ENCODE measurements around the gene THBS2.

THBS2 gene

DNA sequence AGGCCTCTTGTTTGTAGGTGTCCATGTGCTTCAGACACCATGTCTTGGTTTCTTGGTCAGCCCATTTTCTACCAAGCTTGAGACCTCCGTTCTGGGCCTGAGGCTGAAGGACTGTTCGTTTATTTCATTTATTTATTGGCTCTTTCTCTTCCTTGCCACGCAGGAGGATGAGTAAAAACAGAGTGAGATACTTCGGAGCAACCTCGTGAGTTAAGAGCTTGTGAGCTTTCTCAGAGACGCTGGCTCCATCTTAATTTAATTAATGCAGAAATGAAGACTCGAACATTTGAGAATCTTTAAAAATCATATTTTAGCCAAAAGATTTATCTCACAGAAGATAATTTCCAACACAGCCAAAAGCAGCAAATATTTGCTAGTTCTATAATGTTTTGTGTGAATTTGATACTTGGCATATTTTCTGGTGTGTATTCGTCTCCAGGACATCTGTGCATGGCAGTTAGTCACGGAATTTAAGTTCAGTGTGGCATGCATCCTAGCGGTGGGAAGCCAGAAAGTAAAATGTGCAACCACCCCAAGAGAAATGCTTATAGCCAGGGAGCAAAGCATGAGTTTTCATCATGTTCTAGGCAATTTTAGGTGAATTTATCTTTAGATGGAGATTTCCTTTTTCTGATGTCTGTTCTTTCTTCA, 76.0 kb downstream of the THBS2 start:
- DNase-seq: peak; percentile 81

GRCh38 chr6:169176361-169176991, 77.2 kb downstream of the THBS2 start:
- no peak for DNase-seq

DNA sequence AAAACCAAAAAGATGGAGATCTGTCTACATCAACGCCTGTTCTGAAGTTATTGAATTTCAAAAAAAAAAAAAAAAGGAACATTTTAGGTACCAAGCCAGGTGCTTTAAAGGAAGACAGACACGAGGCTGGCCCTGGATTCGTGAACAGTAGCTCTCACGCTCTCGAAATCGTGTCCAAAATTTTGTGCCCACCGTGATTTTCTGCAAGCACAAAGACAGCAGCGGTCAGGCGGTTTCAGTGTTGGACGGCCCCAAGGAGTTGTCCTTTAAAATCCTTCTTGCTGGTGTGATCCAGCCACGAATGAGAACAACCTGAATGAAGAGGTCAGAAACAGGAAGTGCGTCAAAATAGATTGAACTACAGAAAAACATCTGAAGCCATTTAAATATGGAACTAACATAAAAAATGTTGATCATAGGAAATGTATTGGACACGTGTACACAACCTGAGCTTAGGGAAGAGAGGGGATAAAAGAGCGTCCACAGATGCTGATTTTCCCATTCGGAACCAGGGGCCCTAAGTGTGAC, 78.2 kb downstream of the THBS2 start:
- DNase-seq: no peak

DNA sequence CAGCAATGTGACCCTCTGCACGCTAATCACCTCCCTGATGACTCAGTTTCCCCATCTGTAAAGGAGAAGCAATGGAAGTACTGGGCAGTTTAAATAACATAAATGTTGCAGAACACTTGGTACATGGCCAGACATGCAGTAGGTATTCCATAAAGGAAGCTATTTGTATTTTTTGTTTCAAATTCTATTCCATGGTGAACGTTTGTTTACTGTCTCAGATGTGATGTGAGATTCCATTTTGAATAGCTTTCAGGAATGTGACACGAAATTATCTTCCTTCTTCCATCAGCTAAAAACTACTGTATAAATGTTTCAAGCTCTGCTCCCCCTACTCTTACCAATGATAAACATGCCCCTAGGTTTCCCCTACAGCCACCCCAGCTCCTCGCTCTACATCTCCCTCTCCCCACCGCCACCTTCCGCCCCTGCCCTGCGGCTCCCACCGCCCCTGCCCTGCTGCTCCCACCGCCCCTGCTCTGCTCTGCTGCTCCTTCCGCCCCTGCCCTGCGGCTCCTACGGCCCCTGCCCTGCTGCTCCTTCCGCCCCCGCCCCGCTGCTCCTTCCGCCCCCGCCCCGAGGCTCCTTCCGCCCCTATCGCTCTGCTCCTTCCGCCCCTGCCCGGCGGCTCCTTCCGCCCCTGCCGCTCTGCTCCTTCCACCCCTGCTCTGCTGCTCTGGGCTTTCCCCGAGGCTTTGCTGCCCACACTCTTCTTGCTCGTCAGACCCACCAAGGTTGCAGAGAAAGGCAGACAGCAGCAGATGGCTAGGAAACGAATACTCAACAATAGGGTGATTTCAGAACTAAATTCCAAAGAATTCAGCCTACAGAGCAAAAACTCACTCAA, 78.9 kb downstream of the THBS2 start:
- DNase-seq: no peak

- no peak for DNase-seq
These were observed 79.9 kb downstream of the THBS2 start for GRCh38 chr6:169173532-169174268.

DNA sequence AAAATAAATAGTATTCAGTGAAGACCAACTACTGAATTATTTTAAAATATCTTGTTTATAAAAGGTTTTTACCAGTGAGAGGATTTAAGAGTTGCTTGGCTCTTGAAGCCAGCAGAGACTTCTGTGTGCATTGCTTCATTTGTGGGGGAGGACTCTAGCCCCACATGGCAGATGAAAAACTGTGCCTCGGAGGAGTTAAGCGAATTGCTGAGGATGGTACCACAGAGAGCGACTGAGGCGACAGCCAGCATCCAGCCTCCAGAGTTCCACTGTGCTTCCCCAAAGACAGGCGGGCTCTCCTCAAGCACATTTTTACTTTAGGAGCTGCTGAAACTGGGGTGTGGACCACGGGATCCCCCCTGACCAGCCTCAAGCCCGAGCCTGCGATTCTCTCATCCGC, 80.7 kb downstream of the THBS2 start:
- DNase-seq: no peak

DNA sequence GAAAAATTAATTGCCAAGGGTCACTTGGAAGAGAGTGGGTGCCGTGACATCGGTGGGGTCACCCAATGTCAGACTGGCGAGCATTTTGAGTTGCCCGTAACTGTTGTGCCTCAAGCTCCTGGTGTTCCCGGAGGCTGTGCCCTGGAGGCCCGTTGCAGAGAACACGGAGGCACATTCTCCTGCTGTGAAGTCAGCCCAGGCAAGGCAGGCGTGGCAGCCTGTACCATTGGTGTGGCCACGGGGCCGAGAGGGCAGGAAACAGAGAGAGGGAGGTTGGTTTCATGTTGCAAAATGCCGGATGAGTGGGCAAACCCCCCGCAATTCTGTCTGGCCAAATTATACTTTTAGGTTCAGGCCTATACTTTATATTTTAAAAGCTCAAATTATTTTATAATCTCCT, 81.2 kb downstream of the THBS2 start:
- peak; percentile 47 for DNase-seq

GRCh38 chr6:169171951-169172350, 81.7 kb downstream of the THBS2 start:
- no peak for DNase-seq

DNA sequence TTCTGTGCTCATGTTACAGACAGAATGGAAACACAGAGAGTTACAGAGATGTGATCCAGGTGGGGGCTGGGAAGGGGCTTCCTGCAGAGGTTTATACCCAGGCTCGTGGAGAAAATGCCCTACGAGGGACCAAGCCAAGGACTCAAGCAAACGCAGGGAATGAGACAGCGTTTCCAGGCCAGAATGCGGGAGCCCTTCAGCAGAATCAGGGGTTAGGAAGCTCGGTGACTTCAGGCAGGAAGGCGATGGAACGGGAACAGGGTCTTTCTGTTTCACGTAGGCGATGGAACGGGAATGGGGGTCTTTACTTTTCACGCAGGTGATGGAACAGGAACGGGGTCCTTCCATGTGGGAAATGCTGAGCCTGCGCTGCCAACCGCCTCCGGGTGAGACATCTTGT, 82.6 kb downstream of the THBS2 start:
- no peak for DNase-seq

DNA sequence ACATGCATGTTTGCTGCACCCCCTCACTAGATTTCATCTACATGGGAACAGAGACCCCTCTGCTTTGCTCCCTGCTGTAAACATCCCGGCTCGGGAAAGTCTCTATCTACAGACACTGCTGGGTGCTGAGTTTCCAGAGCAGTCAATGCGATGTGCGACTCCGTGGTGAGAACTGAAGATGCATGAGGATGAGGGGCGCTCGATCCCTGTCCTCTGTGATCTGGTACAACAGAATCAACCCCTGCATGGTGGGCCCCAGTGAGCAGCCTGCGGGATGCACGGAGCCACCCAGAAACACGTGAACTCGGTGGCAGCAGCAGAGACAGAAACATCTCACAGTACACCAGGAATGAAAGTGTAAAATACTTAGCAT, 83.1 kb downstream of the THBS2 start:
- no peak for DNase-seq

DNA sequence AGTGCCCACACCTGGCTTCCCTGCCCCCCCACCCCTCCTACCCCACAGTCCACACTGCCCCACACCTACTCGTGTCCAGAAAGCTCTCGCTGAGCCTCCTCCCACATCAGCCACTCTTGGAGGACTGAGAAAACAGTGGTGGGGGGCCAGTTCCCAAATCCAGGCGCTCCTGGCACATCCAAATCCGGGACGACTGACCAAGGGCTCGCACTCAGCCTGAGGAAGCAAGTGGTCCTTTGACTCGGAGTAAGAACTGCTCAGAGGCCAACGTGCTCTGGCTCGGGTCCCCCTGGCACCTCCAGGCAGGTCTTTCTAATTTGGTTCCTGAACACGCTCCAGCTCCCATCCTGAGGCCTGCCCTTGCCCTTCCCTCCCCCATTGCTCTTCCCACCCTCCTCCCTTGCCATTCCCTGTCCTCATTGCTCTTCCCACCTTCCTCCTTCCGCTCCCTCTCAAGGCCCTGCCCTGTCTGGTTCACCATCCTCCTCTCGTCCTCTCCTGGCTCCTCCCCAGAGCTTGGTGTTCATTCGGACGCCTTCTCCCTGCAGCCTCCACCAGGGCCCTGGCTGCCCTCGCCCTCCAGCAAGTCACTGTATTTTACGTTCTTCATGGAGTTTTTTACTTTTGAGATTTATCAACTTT, 83.6 kb downstream of the THBS2 start:
- DNase-seq: no peak

GRCh38 chr6:169169375-169169774, 84.3 kb downstream of the THBS2 start:
- DNase-seq: no peak

- DNase-seq: no peak
These were observed 84.9 kb downstream of the THBS2 start for GRCh38 chr6:169168706-169169105.

- no peak for DNase-seq
These were observed 85.4 kb downstream of the THBS2 start for GRCh38 chr6:169168302-169168630.

DNA sequence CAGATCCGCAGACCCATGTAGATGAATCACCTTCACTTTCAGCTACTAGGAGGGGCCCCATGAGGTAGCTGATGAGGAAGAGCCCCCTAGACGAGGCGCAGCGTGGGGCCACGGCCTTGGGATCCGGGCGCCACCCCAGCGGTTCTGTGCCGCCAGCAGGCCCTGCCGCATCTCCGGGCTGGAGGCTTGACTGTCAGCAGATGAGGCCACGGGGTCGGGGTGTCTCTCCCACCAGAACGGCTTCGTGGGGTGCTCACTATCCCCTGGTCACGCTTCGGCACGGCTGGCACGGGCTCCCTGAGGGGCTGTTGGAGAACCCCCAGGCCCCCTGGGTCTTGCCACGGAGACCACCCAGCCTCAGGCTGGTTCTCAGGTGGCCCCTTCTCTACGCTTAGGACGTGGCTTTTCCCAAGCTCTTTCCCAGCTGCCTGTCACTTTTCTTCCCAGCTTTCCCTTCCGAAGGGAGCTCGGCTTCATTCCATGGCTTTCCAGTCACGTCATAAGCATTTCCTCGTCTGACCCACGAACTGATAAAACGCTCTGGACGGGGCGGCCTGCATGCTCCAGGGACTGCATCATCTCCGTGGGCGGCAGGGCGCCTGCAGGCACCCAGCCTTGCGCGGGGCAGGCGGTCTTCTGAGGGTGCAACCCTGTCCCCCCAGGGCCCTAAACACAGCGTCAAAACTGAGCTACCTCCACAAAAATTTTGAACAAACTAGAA, 85.9 kb downstream of the THBS2 start:
- peak; percentile 81 for DNase-seq

- no peak for DNase-seq
These were observed 86.6 kb downstream of the THBS2 start for GRCh38 chr6:169166896-169167580.
